ENCODE measurements around the gene TMEM147. TPM values are rescaled to one million over a fixed set of nuclear protein-coding genes. Genes with fewer than 3 reads are reported as not detected.

Gene TMEM147
- total and polyA plus RNA-seq, 9 donors = 41.5 to 51.4 (median 45.5) TPM

DNA sequence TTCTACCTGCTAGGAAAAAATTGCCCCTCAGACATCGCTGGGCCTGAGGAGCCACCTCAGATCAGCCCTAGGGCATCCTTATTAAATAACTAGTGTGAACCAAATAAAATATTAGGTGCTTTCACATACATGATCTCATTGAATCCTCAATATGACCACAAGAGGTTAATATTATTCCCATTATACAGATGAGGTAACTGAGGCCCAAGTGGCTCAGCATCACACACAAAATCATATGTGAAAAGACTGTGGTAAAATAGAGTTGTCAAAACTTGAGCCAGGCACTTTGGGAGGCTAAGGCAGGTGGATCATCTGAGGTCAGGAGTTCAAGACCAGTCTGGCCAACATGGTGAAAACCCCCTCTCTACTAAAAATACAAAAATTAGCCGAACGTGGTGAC, 29.1 kb upstream of the TMEM147 start:
- no peak for DNase-seq
- peaks cover 33% of the 10 kb centered on the region for H3K27me3 ChIP-seq (ENCODE audit: control insufficient read depth, insufficient read depth, low read length)
- WGBS (ENCODE audit: insufficient coverage) = no CpG with 5 or more reads among the region's 3 CpGs

DNA sequence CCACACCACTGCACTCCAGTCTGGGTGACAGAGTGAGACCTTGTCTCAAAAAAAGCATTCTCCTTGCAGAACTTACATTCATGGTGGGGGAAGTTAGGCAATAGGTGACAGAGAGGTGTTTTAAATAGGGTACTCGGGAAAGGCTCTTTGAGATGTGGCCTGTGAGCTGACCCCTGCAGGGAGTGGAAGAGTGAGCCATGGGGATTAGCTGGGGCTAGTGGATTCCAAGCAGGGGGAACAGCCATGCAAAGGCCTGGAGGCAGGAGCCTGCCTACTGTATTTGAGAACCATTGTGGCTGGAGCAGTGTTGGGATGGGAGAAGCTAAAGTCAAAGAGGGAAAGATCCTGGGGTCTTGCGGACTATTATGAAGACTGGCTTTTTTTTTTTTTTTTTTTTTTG, 28.1 kb upstream of the TMEM147 start:
- Histone ChIP-seq H3K4me3 (ENCODE audit: low read length) (no peak overlapping the region), H3K27ac (ENCODE audit: low read length) (no peak overlapping the region), H3K4me1 (ENCODE audit: control insufficient read depth, insufficient read depth, low read length) (peaks cover 6% of the 10 kb centered on the region), H3K36me3 (ENCODE audit: control insufficient read depth, insufficient read depth, low read length) (no peaks in the 10 kb centered on the region), H3K9me3 (replicated peaks; ENCODE audit: control insufficient read depth, low read depth, low read length) (no peaks in the 10 kb centered on the region), H3K27me3 (ENCODE audit: control insufficient read depth, insufficient read depth, low read length) (peaks cover 26% of the 10 kb centered on the region)
- 40% methylated on average over 1 of the region's 2 CpGs for WGBS (ENCODE audit: insufficient coverage)
- DNase-seq = no peak

More for the DNA sequence above, 29.1 kb upstream of the TMEM147 start:
- Histone ChIP-seq H3K27ac (ENCODE audit: low read length) (no peak overlapping the region), H3K36me3 (ENCODE audit: control insufficient read depth, insufficient read depth, low read length) (no peaks in the 10 kb centered on the region), H3K9me3 (replicated peaks; ENCODE audit: control insufficient read depth, low read depth, low read length) (no peaks in the 10 kb centered on the region), H3K4me3 (ENCODE audit: low read length) (no peak overlapping the region), H3K4me1 (ENCODE audit: control insufficient read depth, insufficient read depth, low read length) (peaks cover 6% of the 10 kb centered on the region)

DNA sequence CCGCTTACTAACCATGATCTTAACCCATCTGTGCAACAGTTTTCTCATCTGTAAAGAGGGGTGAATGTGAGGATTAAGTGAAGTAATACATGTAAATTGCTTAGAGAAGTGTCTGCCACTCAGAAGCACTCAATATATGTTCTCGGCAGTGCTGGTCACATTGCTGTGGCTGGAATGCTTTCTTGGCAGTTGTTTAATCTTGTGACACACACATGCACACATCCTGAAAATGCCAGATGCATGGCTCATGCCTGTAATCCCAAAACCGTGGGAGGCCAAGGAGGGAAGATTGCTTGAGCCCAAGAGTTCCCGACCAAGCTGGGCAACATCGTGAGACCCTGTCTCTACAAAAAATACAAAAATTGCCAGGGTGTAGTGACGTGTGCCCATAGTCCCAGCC, 27.1 kb upstream of the TMEM147 start:
- WGBS (ENCODE audit: insufficient coverage) = 63% methylated on average over 3 of the region's 6 CpGs
- Histone ChIP-seq H3K4me3 (ENCODE audit: low read length) (no peak overlapping the region), H3K9me3 (replicated peaks; ENCODE audit: control insufficient read depth, low read depth, low read length) (no peaks in the 10 kb centered on the region), H3K27ac (ENCODE audit: low read length) (no peak overlapping the region), H3K36me3 (ENCODE audit: control insufficient read depth, insufficient read depth, low read length) (no peaks in the 10 kb centered on the region), H3K4me1 (ENCODE audit: control insufficient read depth, insufficient read depth, low read length) (no peaks in the 10 kb centered on the region), H3K27me3 (ENCODE audit: control insufficient read depth, insufficient read depth, low read length) (peaks cover 17% of the 10 kb centered on the region)
- DNase-seq = no peak

DNA sequence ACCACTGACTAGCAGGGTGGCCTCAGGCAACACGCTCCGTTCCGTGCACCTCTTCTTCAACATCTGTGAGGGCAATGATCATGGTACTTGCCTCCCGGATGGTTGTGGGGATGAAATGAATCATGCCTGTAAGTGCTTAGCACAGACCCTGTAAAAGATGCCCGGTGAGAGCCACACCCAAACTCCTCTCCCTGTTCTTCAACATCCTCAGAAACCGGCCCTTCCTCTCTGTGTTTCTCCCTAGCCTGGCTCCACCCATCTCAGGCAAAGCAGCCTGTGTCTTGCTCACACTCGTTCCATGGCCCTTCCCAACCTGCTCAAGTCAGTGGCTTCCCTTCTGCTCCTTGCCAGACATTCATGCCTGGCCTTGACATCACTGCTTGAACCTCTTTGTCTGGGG, 26.1 kb upstream of the TMEM147 start:
- no peak for DNase-seq
- peaks cover 16% of the 10 kb centered on the region for H3K27me3 ChIP-seq (ENCODE audit: control insufficient read depth, insufficient read depth, low read length)
- WGBS (ENCODE audit: insufficient coverage) = 19% methylated on average over 3 of the region's 7 CpGs

DNA sequence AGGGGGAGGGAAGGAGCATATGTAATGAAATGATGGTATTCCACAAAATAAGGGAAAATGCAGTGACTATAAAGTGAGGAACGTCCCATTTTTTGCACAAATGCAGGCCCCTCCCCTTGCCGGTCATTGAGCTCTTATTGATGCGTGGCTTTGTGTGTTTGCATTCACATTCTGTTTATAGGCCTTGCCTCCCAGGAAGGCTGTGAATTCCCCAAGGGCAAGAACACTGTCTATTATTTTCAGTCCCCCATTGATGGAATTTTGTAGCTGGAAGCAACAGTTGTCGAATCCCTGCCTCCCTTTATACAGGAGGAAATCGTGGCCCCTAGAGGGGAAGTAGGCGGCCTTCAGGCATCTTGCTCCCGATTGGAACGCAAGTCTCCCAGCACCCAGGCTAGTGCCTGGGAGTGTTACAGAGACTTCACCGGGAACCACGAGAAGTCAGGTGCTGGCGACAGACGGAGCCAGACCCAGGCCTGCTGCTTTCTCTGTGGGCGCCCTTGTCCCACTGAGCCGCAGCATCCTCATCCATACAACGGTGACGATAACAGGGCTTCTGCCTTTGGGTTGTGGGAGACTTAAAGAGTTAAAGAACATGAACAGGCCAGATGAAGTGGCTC, 24.2 kb upstream of the TMEM147 start:
- H3K27ac ChIP-seq (ENCODE audit: low read length) = no peak overlapping the region
- WGBS (ENCODE audit: insufficient coverage) = 47% methylated on average over 5 of the region's 16 CpGs
- H3K4me3 ChIP-seq (ENCODE audit: low read length) = no peak overlapping the region
- H3K36me3 ChIP-seq (ENCODE audit: control insufficient read depth, insufficient read depth, low read length) = no peaks in the 10 kb centered on the region
- no peak for DNase-seq
- H3K27me3 ChIP-seq (ENCODE audit: control insufficient read depth, insufficient read depth, low read length) = peaks cover 21% of the 10 kb centered on the region
- H3K4me1 ChIP-seq (ENCODE audit: control insufficient read depth, insufficient read depth, low read length) = no peaks in the 10 kb centered on the region
- H3K9me3 ChIP-seq (replicated peaks; ENCODE audit: control insufficient read depth, low read depth, low read length) = no peaks in the 10 kb centered on the region

More for the DNA sequence above, 26.1 kb upstream of the TMEM147 start:
- Histone ChIP-seq H3K9me3 (replicated peaks; ENCODE audit: control insufficient read depth, low read depth, low read length) (no peaks in the 10 kb centered on the region), H3K36me3 (ENCODE audit: control insufficient read depth, insufficient read depth, low read length) (no peaks in the 10 kb centered on the region), H3K27ac (ENCODE audit: low read length) (no peak overlapping the region), H3K4me3 (ENCODE audit: low read length) (no peak overlapping the region), H3K4me1 (ENCODE audit: control insufficient read depth, insufficient read depth, low read length) (no peaks in the 10 kb centered on the region)

DNA sequence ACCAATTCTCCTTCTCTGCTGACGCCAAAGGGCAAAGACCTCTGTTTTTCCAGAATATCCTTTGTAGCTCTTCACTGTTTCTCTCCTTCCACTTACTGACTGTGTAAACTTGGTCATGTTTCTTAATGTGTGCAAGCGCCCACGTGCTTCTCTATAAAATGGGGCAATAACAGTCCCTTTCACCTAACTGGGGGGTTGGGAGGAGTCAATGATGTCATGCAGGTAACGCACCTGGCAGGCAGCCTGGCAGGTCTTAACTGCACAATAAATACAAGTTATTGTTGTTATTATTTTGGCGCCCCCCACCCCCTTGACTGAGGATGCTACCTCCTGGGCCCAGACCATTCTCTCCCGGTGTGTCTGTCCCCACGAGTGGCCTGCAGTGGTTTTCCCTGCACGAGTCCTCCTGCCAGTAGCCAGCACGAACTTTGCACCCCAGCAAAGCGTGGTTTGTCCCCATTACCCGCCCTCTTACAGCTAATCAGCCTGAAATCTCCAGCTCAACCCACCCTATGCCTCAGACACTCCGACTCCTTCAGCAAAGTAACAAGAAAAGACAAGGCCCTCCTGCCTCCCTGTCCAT, 22.6 kb upstream of the TMEM147 start:
- Histone ChIP-seq H3K4me1 (ENCODE audit: control insufficient read depth, insufficient read depth, low read length) (no peaks in the 10 kb centered on the region), H3K27me3 (ENCODE audit: control insufficient read depth, insufficient read depth, low read length) (peaks cover 21% of the 10 kb centered on the region), H3K4me3 (ENCODE audit: low read length) (no peak overlapping the region), H3K27ac (ENCODE audit: low read length) (no peak overlapping the region), H3K9me3 (replicated peaks; ENCODE audit: control insufficient read depth, low read depth, low read length) (no peaks in the 10 kb centered on the region), H3K36me3 (ENCODE audit: control insufficient read depth, insufficient read depth, low read length) (no peaks in the 10 kb centered on the region)
- DNase-seq = no peak
- 84% methylated on average over 9 of the region's 12 CpGs for WGBS (ENCODE audit: insufficient coverage)

DNA sequence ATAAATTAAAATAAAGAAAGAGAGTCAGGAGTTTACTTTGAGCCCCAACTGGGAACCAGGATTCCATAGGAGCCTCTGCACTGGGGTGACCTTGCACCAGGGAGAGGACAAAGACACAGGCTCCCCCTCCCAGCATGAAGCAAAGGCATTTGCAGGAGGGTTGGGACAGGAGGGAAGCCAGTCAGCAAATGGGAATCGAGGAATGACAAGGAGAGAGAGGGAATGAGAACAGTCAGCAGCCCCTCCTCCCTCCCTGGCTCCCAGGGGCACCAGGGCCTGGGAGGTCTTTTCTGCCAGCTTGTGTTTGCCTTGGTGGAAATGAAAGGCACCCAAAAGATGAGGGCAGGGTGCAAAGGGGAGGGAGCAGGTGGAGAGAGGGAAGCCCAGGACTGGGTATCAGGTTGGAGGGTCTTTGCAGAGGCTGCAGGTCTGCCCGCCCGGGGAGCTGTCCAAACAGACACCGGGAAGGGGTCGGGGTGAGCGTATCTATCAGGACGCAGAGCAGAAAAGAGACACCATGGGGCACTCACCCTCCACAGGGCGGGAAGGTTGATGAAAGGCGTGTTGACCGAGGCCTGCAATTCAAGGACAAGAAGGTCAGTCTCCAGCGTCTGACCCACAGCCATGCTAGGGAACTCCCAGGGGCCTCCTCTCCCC, 21.1 kb upstream of the TMEM147 start:
- DNase-seq = no peak
- H3K9me3 ChIP-seq (replicated peaks; ENCODE audit: control insufficient read depth, low read depth, low read length) = no peaks in the 10 kb centered on the region
- no peak overlapping the region for H3K4me3 ChIP-seq (ENCODE audit: low read length)
- no peak overlapping the region for H3K27ac ChIP-seq (ENCODE audit: low read length)
- no peaks in the 10 kb centered on the region for H3K36me3 ChIP-seq (ENCODE audit: control insufficient read depth, insufficient read depth, low read length)
- 20% methylated on average over 10 of the region's 11 CpGs for WGBS (ENCODE audit: insufficient coverage)
- H3K27me3 ChIP-seq (ENCODE audit: control insufficient read depth, insufficient read depth, low read length) = peaks cover 28% of the 10 kb centered on the region
- no peaks in the 10 kb centered on the region for H3K4me1 ChIP-seq (ENCODE audit: control insufficient read depth, insufficient read depth, low read length)

DNA sequence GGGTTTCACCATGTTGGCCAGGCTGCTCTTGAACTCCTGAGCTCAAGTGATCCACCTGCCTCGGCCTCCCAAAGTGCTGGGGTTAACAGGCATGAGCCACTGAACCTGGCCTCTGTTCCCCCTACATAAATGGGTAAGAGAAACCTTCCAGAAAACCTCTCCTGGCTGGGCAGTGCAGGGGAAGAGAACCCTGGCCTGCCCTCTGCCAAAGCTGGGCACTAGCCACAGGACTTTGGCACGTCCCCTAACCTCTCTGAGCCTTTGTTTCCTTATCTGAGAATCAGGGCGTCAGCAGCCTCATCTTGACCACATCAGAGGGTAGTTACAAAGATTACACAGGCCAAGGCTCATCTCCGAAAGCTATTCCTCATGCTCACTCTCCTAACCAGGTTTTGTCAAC, 19.6 kb upstream of the TMEM147 start:
- Histone ChIP-seq H3K4me3 (ENCODE audit: low read length) (no peak overlapping the region), H3K9me3 (replicated peaks; ENCODE audit: control insufficient read depth, low read depth, low read length) (no peaks in the 10 kb centered on the region), H3K4me1 (ENCODE audit: control insufficient read depth, insufficient read depth, low read length) (no peaks in the 10 kb centered on the region), H3K27ac (ENCODE audit: low read length) (no peak overlapping the region), H3K27me3 (ENCODE audit: control insufficient read depth, insufficient read depth, low read length) (peaks cover 26% of the 10 kb centered on the region), H3K36me3 (ENCODE audit: control insufficient read depth, insufficient read depth, low read length) (no peaks in the 10 kb centered on the region)
- no peak for DNase-seq
- 65% methylated on average over 3 of the region's 4 CpGs for WGBS (ENCODE audit: insufficient coverage)

DNA sequence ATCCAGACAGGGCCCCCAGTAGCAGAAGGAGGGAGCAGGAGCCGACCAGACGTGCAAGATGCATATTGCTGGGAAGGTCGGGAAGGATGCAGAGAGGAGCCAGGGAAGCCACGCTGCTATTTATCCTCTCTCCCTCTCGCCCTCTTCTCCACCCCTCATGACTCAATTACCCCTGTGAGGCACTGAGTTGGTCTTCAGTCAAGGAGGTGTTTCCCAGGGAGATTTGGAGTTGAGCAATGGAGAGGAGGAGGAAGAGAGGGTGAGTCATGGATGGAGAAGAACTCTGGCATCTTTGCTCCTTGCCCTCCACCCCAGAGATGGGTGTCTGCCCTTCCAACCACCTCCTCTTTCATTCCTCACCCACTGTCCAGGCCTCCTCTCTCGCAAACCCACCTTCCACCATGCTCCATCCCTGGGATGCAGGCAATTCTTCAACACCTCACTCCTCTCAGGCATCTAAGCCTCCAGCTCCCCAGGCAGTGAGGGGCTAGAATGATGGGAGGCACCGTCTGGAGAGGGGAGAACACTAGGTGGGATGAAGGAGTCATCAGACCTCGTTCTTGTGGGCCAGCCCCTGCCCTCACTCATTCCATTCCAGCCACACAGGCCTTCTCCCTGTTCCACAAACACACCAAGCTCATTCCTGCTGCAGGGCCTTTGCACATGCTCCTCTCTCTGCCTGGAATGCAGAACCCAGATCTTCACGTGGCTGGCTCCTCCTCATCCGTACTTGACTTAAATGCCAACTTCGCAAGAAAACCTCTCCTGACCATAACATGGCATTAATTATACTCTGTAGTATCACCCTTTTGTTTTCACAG, 17.0 kb upstream of the TMEM147 start, which contains the start of gene SBSN:
TSS of gene SBSN (minus strand) at position 94 of the 821 bp plus-strand sequence. CDS start at position 64, 30 bp downstream.
- Histone ChIP-seq H3K9me3 (replicated peaks; ENCODE audit: control insufficient read depth, low read depth, low read length) (no peaks in the 10 kb centered on the region), H3K36me3 (ENCODE audit: control insufficient read depth, insufficient read depth, low read length) (no peaks in the 10 kb centered on the region), H3K27ac (ENCODE audit: low read length) (no peak within 1 kb of the TSS), H3K4me3 (ENCODE audit: low read length) (no peak within 1 kb of the TSS), H3K4me1 (ENCODE audit: control insufficient read depth, insufficient read depth, low read length) (no peaks in the 10 kb centered on the region), H3K27me3 (ENCODE audit: control insufficient read depth, insufficient read depth, low read length) (peaks cover 32% of the 10 kb centered on the region)
- WGBS (ENCODE audit: insufficient coverage) = 73% methylated on average over 3 of the region's 11 CpGs
- no peak for DNase-seq
